Gastroesophageal sphincter (tissue), 3 donors: ENCODE measurements around the gene CEP170.

ENCODE experiments used
- CTCF ChIP-seq, 4 experiments: fragments of 200-600 bp in 2 of 4; fragments of 450-650 bp in 2 of 4; sonication (generic) in 1 of 4; IDR thresholded peaks; one replicate each; pipeline ENCODE4 v1.5.1; 2017 to 2019; ENCODE audit warnings: antibody characterized with exemption in 4 of 4, mild to moderate bottlenecking in 2 of 4, moderate library complexity in 2 of 4
- POLR2AphosphoS5 ChIP-seq: sonication (generic); formaldehyde crosslinking; IDR thresholded peaks from one replicate; pipeline ENCODE4 v1.6.1; 2017; ENCODE audit warnings: antibody characterized with exemption

GRCh38 chr1:243281672-243282071 lies 26.6 kb upstream of the CEP170 start:
- no peak for TF ChIP-seq CTCF (IDR thresholded peaks at IDR 0.05)
- no peak for TF ChIP-seq POLR2AphosphoS5
